K562 (cell line): ENCODE results near the gene DXO. TPM values are rescaled to one million over a fixed set of nuclear protein-coding genes. Genes with fewer than 3 reads are reported as not detected.
A peak's percentile ranks its signal among the peaks of the same experiment; 100 is the strongest.

Experiments used
- GABPB1 ChIP-seq: sonication (generic); formaldehyde crosslinking; IDR thresholded peaks from 2 replicates; pipeline ENCODE4 v1.8.0; 2022; ENCODE audit warnings: mild to moderate bottlenecking, missing genetic modification reagents
- NCOA6 ChIP-seq: fragments of 450-650 bp; IDR thresholded peaks from 2 replicates; pipeline ENCODE4 v1.6.1; 2017; ENCODE audit warnings: mild to moderate bottlenecking
- RBBP5 ChIP-seq: fragments of 200-600 bp; sonication (generic); IDR thresholded peaks from 2 replicates; pipeline ENCODE4 v1.6.1; 2012; ENCODE audit warnings: borderline replicate concordance, mild to moderate bottlenecking, low read length, control low read depth, inconsistent platforms; ENCODE audit not compliant: insufficient read depth, poor library complexity, severe bottlenecking
- TAF7 ChIP-seq: fragments of 450-650 bp; IDR thresholded peaks from 2 replicates; pipeline ENCODE4 v1.6.1; 2016; ENCODE audit warnings: missing genetic modification characterization, missing compliant biosample characterization
- TCFL5 ChIP-seq: fragments of 250-450 bp; sonication (Bioruptor Pico); conservative IDR thresholded peaks from 2 replicates; pipeline ENCODE4 v1.6.1; 2021; ENCODE audit warnings: mild to moderate bottlenecking, moderate library complexity, matching md5 sums
- XRCC5 ChIP-seq: fragments of 200-400 bp; formaldehyde crosslinking; IDR thresholded peaks from 2 replicates; pipeline ENCODE4 v1.6.1; 2017; ENCODE audit warnings: low read depth, mild to moderate bottlenecking, low read length
- ZNF668 ChIP-seq: fragments of 250-450 bp; sonication (Bioruptor Pico); IDR thresholded peaks from 2 replicates; pipeline ENCODE4 v1.8.0; 2022; ENCODE audit warnings: mild to moderate bottlenecking, inconsistent platforms
- polyA plus RNA-seq, 8 experiments: library from polyadenylated mRNA; depleted of rRNA in 4 of 8; stranded (reverse) in 5 of 8; unstranded in 3 of 8; fragments of >200 nt; fragmentation: Nextera tagmentation in 2 of 8; fragmentation: Illumina TruSeq in 1 of 8; extraction: Ambion mirVana in 2 of 8; extraction: Trizol in 1 of 8; gene quantifications; 2 replicates each; pipeline versions ENCODE4 v1.2.1 to v1.2.3, GENCODE V29; 2011 to 2014; ENCODE audit warnings: inconsistent platforms in 1 of 8, missing spikeins in 1 of 8
- total RNA-seq, 7 experiments: library from RNA; depleted of rRNA in 6 of 7; stranded (reverse); fragments of >200 nt in 6 of 7; fragmentation: Illumina TruSeq in 2 of 7; extraction: Trizol in 2 of 7; gene quantifications; 2 replicates each; pipeline versions ENCODE4 v1.2.1 to v1.2.3, GENCODE V29; 2011 to 2021; ENCODE audit warnings: low replicate concordance in 1 of 7
- TF ChIP-seq, protein P1 (sequence below), 2 experiments: fragments of 450-650 bp in 1 of 2; IDR thresholded peaks; 2 replicates each; pipeline ENCODE4 v1.6.1; 2011 to 2017; ENCODE audit warnings: low read depth in 2 of 2, antibody characterized with exemption in 1 of 2, borderline replicate concordance in 1 of 2, low read length in 1 of 2, mild to moderate bottlenecking in 1 of 2, mixed read lengths in 1 of 2; ENCODE audit not compliant: control insufficient read depth in 1 of 2
- TF ChIP-seq, protein P2 (sequence below), 2 experiments: fragments of 450-650 bp in 1 of 2; sonication (generic) in 1 of 2; formaldehyde crosslinking in 1 of 2; IDR thresholded peaks in 1 of 2; conservative IDR thresholded peaks in 1 of 2; 2 replicates each; pipeline versions ENCODE4 v1.6.1 to v1.8.1; 2016 to 2023; ENCODE audit warnings: mild to moderate bottlenecking in 2 of 2, moderate library complexity in 2 of 2, inconsistent platforms in 1 of 2, missing genetic modification reagents in 1 of 2
- TF ChIP-seq, protein P3 (sequence below), 2 experiments: fragments of 450-650 bp; conservative IDR thresholded peaks; 2 replicates each; pipeline ENCODE4 v1.6.1; 2017; ENCODE audit warnings: mild to moderate bottlenecking in 2 of 2, moderate library complexity in 2 of 2
- TF ChIP-seq, protein P4 (sequence below), 2 experiments: fragments of 450-650 bp; IDR thresholded peaks; 2 replicates each; pipeline ENCODE4 v1.6.1; 2018; ENCODE audit warnings: mild to moderate bottlenecking in 2 of 2, low read depth in 1 of 2; ENCODE audit not compliant: partially characterized antibody in 2 of 2
- TF ChIP-seq, protein P5 (sequence below): fragments of 250-450 bp; sonication (Bioruptor Pico); IDR thresholded peaks from 2 replicates; pipeline ENCODE4 v1.4.0; 2020; ENCODE audit warnings: borderline replicate concordance

DXO gene
- total and polyA plus RNA-seq, 9 of the 15 experiments (the other 6 are each of a cell fraction or from before 2014, with no cell fraction given): 6.4 to 35.1 (median 19.4) TPM

DNA sequence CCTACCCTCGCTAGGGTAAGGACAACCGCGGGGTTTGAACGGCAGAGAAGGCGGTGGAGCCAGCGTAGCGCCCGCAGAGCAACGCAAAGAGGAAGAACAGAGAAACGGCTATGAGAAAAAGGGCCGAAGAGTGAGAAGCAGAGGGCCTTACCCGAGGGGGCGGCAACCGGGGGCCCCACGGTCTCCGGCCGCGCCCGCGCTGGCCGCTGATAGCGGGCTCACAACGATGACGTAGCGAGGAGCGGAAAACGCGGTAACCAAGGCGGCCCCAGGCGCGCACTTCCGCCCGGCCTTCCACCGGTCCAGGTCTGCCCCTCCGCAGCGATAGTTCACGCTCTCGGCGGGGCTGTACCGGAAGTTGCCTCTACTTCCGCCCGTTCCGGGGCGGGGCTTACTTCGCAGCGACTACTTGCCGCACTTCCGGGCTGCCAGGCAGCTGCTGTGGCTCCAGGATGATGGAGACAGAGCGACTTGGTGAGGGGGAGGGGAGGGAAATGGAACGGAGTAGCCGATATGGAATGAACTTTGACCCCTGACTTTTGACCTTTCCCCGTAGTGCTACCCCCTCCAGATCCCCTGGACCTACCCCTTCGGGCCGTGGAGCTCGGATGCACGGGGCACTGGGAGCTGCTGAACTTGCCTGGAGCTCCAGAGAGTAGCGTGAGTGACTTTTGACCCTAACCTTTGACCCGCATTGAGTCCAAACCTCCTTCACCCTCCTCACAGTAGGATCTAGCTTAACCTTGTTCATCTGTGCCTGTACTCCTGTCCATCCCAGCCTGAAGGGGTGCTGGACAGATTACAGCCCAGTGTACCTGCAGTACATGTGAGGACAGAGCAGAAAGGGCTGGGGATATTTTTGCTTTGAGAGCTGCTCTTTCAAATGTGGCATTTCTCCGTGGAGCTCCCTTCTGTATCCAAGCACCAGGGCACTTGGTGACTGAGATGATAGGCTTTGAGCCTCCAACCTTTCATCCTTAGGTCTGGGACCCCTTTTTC, 12.9 kb downstream of the DXO start, which contains the start of the genes NELFE and SKIC2 (continued):
- TF ChIP-seq, protein P1, sequence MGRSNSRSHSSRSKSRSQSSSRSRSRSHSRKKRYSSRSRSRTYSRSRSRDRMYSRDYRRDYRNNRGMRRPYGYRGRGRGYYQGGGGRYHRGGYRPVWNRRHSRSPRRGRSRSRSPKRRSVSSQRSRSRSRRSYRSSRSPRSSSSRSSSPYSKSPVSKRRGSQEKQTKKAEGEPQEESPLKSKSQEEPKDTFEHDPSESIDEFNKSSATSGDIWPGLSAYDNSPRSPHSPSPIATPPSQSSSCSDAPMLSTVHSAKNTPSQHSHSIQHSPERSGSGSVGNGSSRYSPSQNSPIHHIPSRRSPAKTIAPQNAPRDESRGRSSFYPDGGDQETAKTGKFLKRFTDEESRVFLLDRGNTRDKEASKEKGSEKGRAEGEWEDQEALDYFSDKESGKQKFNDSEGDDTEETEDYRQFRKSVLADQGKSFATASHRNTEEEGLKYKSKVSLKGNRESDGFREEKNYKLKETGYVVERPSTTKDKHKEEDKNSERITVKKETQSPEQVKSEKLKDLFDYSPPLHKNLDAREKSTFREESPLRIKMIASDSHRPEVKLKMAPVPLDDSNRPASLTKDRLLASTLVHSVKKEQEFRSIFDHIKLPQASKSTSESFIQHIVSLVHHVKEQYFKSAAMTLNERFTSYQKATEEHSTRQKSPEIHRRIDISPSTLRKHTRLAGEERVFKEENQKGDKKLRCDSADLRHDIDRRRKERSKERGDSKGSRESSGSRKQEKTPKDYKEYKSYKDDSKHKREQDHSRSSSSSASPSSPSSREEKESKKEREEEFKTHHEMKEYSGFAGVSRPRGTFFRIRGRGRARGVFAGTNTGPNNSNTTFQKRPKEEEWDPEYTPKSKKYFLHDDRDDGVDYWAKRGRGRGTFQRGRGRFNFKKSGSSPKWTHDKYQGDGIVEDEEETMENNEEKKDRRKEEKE (IDR thresholded peaks at IDR 0.05; ENCODE audit: borderline replicate concordance in 1 of 2, control insufficient read depth in 1 of 2, low read depth in 2 of 2, low read length in 1 of 2): no peak
- TF ChIP-seq TCFL5 (CRISPR knock-in tag) (peak; percentile 81), TAF7 (tag) (peak; percentile 85), NCOA6 (no peak), ZNF668 (CRISPR knock-in tag) (peak; percentile 76; the same call in 1 of the 2 replicates), XRCC5 (peak; percentile 60; the same call in 1 of the 2 replicates), GABPB1 (CRISPR knock-in tag) (peak; percentile 99), RBBP5 (peak; percentile 69)
- TF ChIP-seq, protein P2, sequence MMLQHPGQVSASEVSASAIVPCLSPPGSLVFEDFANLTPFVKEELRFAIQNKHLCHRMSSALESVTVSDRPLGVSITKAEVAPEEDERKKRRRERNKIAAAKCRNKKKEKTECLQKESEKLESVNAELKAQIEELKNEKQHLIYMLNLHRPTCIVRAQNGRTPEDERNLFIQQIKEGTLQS (IDR thresholded peaks at IDR 0.05): peak; percentile 69
- TF ChIP-seq, protein P2 (CRISPR knock-in tag; conservative IDR thresholded peaks at IDR 0.05): peak; percentile 68; the same call in 1 of the 2 replicates
- TF ChIP-seq, protein P3, sequence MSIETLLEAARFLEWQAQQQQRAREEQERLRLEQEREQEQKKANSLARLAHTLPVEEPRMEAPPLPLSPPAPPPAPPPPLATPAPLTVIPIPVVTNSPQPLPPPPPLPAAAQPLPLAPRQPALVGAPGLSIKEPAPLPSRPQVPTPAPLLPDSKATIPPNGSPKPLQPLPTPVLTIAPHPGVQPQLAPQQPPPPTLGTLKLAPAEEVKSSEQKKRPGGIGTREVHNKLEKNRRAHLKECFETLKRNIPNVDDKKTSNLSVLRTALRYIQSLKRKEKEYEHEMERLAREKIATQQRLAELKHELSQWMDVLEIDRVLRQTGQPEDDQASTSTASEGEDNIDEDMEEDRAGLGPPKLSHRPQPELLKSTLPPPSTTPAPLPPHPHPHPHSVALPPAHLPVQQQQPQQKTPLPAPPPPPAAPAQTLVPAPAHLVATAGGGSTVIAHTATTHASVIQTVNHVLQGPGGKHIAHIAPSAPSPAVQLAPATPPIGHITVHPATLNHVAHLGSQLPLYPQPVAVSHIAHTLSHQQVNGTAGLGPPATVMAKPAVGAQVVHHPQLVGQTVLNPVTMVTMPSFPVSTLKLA (conservative IDR thresholded peaks at IDR 0.05): peak; percentile 96 to 99
- TF ChIP-seq, protein P4, sequence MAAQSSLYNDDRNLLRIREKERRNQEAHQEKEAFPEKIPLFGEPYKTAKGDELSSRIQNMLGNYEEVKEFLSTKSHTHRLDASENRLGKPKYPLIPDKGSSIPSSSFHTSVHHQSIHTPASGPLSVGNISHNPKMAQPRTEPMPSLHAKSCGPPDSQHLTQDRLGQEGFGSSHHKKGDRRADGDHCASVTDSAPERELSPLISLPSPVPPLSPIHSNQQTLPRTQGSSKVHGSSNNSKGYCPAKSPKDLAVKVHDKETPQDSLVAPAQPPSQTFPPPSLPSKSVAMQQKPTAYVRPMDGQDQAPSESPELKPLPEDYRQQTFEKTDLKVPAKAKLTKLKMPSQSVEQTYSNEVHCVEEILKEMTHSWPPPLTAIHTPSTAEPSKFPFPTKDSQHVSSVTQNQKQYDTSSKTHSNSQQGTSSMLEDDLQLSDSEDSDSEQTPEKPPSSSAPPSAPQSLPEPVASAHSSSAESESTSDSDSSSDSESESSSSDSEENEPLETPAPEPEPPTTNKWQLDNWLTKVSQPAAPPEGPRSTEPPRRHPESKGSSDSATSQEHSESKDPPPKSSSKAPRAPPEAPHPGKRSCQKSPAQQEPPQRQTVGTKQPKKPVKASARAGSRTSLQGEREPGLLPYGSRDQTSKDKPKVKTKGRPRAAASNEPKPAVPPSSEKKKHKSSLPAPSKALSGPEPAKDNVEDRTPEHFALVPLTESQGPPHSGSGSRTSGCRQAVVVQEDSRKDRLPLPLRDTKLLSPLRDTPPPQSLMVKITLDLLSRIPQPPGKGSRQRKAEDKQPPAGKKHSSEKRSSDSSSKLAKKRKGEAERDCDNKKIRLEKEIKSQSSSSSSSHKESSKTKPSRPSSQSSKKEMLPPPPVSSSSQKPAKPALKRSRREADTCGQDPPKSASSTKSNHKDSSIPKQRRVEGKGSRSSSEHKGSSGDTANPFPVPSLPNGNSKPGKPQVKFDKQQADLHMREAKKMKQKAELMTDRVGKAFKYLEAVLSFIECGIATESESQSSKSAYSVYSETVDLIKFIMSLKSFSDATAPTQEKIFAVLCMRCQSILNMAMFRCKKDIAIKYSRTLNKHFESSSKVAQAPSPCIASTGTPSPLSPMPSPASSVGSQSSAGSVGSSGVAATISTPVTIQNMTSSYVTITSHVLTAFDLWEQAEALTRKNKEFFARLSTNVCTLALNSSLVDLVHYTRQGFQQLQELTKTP (IDR thresholded peaks at IDR 0.05; ENCODE audit: low read depth in 1 of 2, partially characterized antibody in 2 of 2): peak in 1 of 2 experiments; percentile 61
- TF ChIP-seq, protein P5, sequence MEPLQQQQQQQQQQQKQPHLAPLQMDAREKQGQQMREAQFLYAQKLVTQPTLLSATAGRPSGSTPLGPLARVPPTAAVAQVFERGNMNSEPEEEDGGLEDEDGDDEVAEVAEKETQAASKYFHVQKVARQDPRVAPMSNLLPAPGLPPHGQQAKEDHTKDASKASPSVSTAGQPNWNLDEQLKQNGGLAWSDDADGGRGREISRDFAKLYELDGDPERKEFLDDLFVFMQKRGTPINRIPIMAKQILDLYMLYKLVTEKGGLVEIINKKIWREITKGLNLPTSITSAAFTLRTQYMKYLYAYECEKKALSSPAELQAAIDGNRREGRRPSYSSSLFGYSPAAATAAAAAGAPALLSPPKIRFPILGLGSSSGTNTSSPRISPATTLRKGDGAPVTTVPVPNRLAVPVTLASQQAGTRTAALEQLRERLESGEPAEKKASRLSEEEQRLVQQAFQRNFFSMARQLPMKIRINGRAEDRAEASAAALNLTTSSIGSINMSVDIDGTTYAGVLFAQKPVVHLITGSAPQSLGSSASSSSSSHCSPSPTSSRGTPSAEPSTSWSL: peak; percentile 95; the same call in 1 of the 2 replicates
